SK-N-SH treated with all-trans-retinoic acid at 6 μM for 48 hours (cell line): ENCODE measurements around the gene CACNA1I.

Experiments used
- ATAC-seq: fragments of 200-7000 bp; cut with Tn5 transposase; 3 replicates; pipeline ENCODE4 v1.9.1; 2020; ENCODE audit warnings: mild to moderate bottlenecking, moderate library complexity
- ARNTL ChIP-seq: fragments of 450-650 bp; formaldehyde crosslinking; IDR thresholded peaks from 2 replicates; pipeline ENCODE4 v1.5.0; 2020; ENCODE audit warnings: low read depth, mild to moderate bottlenecking, moderate library complexity, borderline replicate concordance
- BACH2 ChIP-seq: fragments of 250-450 bp; sonication (Bioruptor Pico); IDR thresholded peaks from 2 replicates; pipeline ENCODE4 v1.9.0; 2021; ENCODE audit warnings: mild to moderate bottlenecking, borderline replicate concordance
- CREB5 ChIP-seq: fragments of 250-450 bp; sonication (Bioruptor Pico); IDR thresholded peaks from 2 replicates; pipeline ENCODE4 v1.5.1; 2020; ENCODE audit warnings: low read depth, mild to moderate bottlenecking, moderate library complexity
- CSRNP3 ChIP-seq: fragments of 250-450 bp; sonication (Bioruptor Pico); IDR thresholded peaks from 2 replicates; pipeline ENCODE4 v1.5.1; 2021; ENCODE audit warnings: mild to moderate bottlenecking, moderate library complexity
- ESRRG ChIP-seq: fragments of 250-450 bp; sonication (Bioruptor Pico); IDR thresholded peaks from 2 replicates; pipeline ENCODE4 v1.6.1; 2021; ENCODE audit warnings: mild to moderate bottlenecking
- GLIS3 ChIP-seq: fragments of 250-450 bp; sonication (Bioruptor Pico); IDR thresholded peaks from 2 replicates; pipeline ENCODE4 v1.5.0; 2020; ENCODE audit warnings: mild to moderate bottlenecking, moderate library complexity
- ISL1 ChIP-seq: fragments of 250-450 bp; sonication (Bioruptor Pico); IDR thresholded peaks from 2 replicates; pipeline ENCODE4 v2.1.2; 2022; ENCODE audit warnings: mild to moderate bottlenecking, moderate library complexity
- OSR1 ChIP-seq: fragments of 250-450 bp; sonication (Bioruptor Pico); IDR thresholded peaks from 2 replicates; pipeline ENCODE4 v1.8.0; 2022; ENCODE audit warnings: moderate library complexity, mild to moderate bottlenecking, inconsistent platforms
- POU6F1 ChIP-seq: fragments of 250-450 bp; sonication (Bioruptor Pico); IDR thresholded peaks from 2 replicates; pipeline ENCODE4 v1.8.0; 2021; ENCODE audit warnings: low read depth, mild to moderate bottlenecking, moderate library complexity, borderline replicate concordance
- PPARA ChIP-seq: fragments of 250-450 bp; sonication (Bioruptor Pico); IDR thresholded peaks from 2 replicates; pipeline ENCODE4 v1.5.0; 2020; ENCODE audit warnings: mild to moderate bottlenecking, borderline replicate concordance
- RARB ChIP-seq: fragments of 250-450 bp; sonication (Bioruptor Pico); IDR thresholded peaks from 2 replicates; pipeline ENCODE4 v1.8.0; 2021; ENCODE audit warnings: mild to moderate bottlenecking, moderate library complexity
- SNAI2 ChIP-seq: fragments of 250-450 bp; sonication (Bioruptor Pico); IDR thresholded peaks from 2 replicates; pipeline ENCODE4 v1.5.0; 2020; ENCODE audit warnings: mild to moderate bottlenecking, moderate library complexity
- TCF4 ChIP-seq: fragments of 250-450 bp; sonication (Bioruptor Pico); IDR thresholded peaks from 2 replicates; pipeline ENCODE4 v1.8.0; 2021; ENCODE audit warnings: mild to moderate bottlenecking, moderate library complexity, borderline replicate concordance
- TOX ChIP-seq: fragments of 250-450 bp; sonication (Bioruptor Pico); IDR thresholded peaks from 2 replicates; pipeline ENCODE4 v1.8.0; 2021; ENCODE audit warnings: mild to moderate bottlenecking, moderate library complexity, borderline replicate concordance
- ZC3H10 ChIP-seq: fragments of 250-450 bp; sonication (Bioruptor Pico); IDR thresholded peaks from 2 replicates; pipeline ENCODE4 v1.5.1; 2021; ENCODE audit warnings: mild to moderate bottlenecking, moderate library complexity
- ZFP30 ChIP-seq: fragments of 450-650 bp; formaldehyde crosslinking; IDR thresholded peaks from 2 replicates; pipeline ENCODE4 v1.5.0; 2022; ENCODE audit warnings: mild to moderate bottlenecking, moderate library complexity
- ZNF565 ChIP-seq: fragments of 450-650 bp; formaldehyde crosslinking; conservative IDR thresholded peaks from 2 replicates; pipeline ENCODE4 v1.5.0; 2020; ENCODE audit warnings: low read depth, mild to moderate bottlenecking, moderate library complexity
- ZNF70 ChIP-seq: fragments of 450-650 bp; formaldehyde crosslinking; IDR thresholded peaks from 2 replicates; pipeline ENCODE4 v1.5.0; 2020; ENCODE audit warnings: mild to moderate bottlenecking, moderate library complexity
- ZNF8 ChIP-seq: fragments of 450-650 bp; formaldehyde crosslinking; IDR thresholded peaks from 2 replicates; pipeline ENCODE4 v1.5.0; 2020; ENCODE audit warnings: mild to moderate bottlenecking, moderate library complexity

CACNA1I gene

GRCh38 chr22:39713799-39714290 lies 143.3 kb downstream of the CACNA1I start (continued):
- no peak for TF ChIP-seq ZNF8 (CRISPR knock-in tag)
- no peak for TF ChIP-seq RARB (CRISPR knock-in tag)

- ATAC-seq: no peak
- TF ChIP-seq ZNF70 (CRISPR knock-in tag) (no peak), GLIS3 (CRISPR knock-in tag) (no peak), ZFP30 (CRISPR knock-in tag) (no peak), PPARA (CRISPR knock-in tag) (no peak), BACH2 (CRISPR knock-in tag) (no peak), TCF4 (CRISPR knock-in tag) (no peak), ZNF565 (CRISPR knock-in tag) (no peak), SNAI2 (CRISPR knock-in tag) (no peak), POU6F1 (CRISPR knock-in tag) (no peak), CSRNP3 (CRISPR knock-in tag) (no peak), ZNF8 (CRISPR knock-in tag) (no peak), ESRRG (CRISPR knock-in tag) (no peak), OSR1 (CRISPR knock-in tag) (no peak)
- TF ChIP-seq, all 23 proteins: peak for 0
Observed at GRCh38 chr22:39714321-39714720, 143.8 kb downstream of the CACNA1I start.

- no peak for ATAC-seq
- no peak for TF ChIP-seq GLIS3 (CRISPR knock-in tag)
- TF ChIP-seq ESRRG (CRISPR knock-in tag): no peak
- TF ChIP-seq BACH2 (CRISPR knock-in tag): no peak
- TF ChIP-seq CSRNP3 (CRISPR knock-in tag): no peak
- no peak for TF ChIP-seq ZNF70 (CRISPR knock-in tag)
- TF ChIP-seq ZC3H10: no peak
- TF ChIP-seq CREB5: no peak
- TF ChIP-seq POU6F1 (CRISPR knock-in tag): no peak
- TF ChIP-seq TCF4 (CRISPR knock-in tag): no peak
- no peak for TF ChIP-seq ZFP30 (CRISPR knock-in tag)
- TF ChIP-seq ARNTL (CRISPR knock-in tag): no peak
Observed at GRCh38 chr22:39715778-39716495, 145.4 kb downstream of the CACNA1I start.

GRCh38 chr22:39716534-39716933 lies 146.0 kb downstream of the CACNA1I start:
- no peak for ATAC-seq

More at GRCh38 chr22:39716534-39716933, 146.0 kb downstream of the CACNA1I start:
- TF ChIP-seq ISL1 (no peak), BACH2 (CRISPR knock-in tag) (no peak), TOX (no peak), ESRRG (CRISPR knock-in tag) (no peak), CREB5 (no peak), PPARA (CRISPR knock-in tag) (no peak)
